Mucosa of stomach (tissue), 1 donor: Measurements from ENCODE around the gene AGT.

Experiments
- H3K27me3 ChIP-seq: one replicate; pipeline ENCODE4 v1.7.0; 2013; ENCODE audit warnings: mild to moderate bottlenecking, low read length; ENCODE audit not compliant: control insufficient read depth, insufficient read depth
- H3K36me3 ChIP-seq: one replicate; pipeline ENCODE4 v1.7.0; 2013; ENCODE audit warnings: low read length; ENCODE audit not compliant: control insufficient read depth, insufficient read depth
- H3K4me1 ChIP-seq: one replicate; pipeline ENCODE4 v1.7.0; 2013; ENCODE audit warnings: mild to moderate bottlenecking, low read length; ENCODE audit not compliant: control insufficient read depth, insufficient read depth
- H3K4me3 ChIP-seq: one replicate; pipeline ENCODE4 v1.7.0; 2013; ENCODE audit warnings: low read length
- H3K9ac ChIP-seq: one replicate; pipeline ENCODE4 v1.7.0; 2013; ENCODE audit warnings: mild to moderate bottlenecking, low read length, moderate library complexity
- H3K9me3 ChIP-seq: one replicate; pipeline ENCODE4 v1.7.0; 2013; ENCODE audit warnings: mild to moderate bottlenecking, low read length, moderate library complexity; ENCODE audit not compliant: control insufficient read depth
- donor health status: Pancreatic carcinoma.

The AGT gene

GRCh38 chr1:230713915-230714764, at the start of gene AGT:
TSS of gene AGT (minus strand) at chr1:230714122. CDS start at chr1:230710823, 3,299 bp downstream.
- Histone ChIP-seq H3K27me3 (no peaks in the 10 kb centered on the region), H3K9me3 (no peaks in the 10 kb centered on the region), H3K4me1 (no peaks in the 10 kb centered on the region), H3K4me3 (no peak within 1 kb of the TSS), H3K36me3 (no peaks in the 10 kb centered on the region), H3K9ac (no peak within 1 kb of the TSS)

GRCh38 chr1:230761443-230762167, 47.7 kb upstream of the AGT start:
- Histone ChIP-seq H3K4me1 (no peaks in the 10 kb centered on the region), H3K9ac (no peak overlapping the region), H3K36me3 (peaks cover 19% of the 10 kb centered on the region), H3K9me3 (no peaks in the 10 kb centered on the region), H3K4me3 (no peak overlapping the region), H3K27me3 (no peaks in the 10 kb centered on the region)

- Histone ChIP-seq H3K36me3 (peaks cover 19% of the 10 kb centered on the region), H3K4me1 (no peaks in the 10 kb centered on the region), H3K4me3 (no peak overlapping the region), H3K9me3 (no peaks in the 10 kb centered on the region), H3K27me3 (no peaks in the 10 kb centered on the region), H3K9ac (no peak overlapping the region)
Measured at GRCh38 chr1:230760360-230760827, 46.5 kb upstream of the AGT start.

GRCh38 chr1:230759369-230760065, 45.6 kb upstream of the AGT start:
- peaks cover 23% of the 10 kb centered on the region for H3K36me3 ChIP-seq
- H3K9me3 ChIP-seq = no peaks in the 10 kb centered on the region
- no peak overlapping the region for H3K4me3 ChIP-seq

GRCh38 chr1:230758709-230759368, 44.9 kb upstream of the AGT start:
- no peak overlapping the region for H3K4me3 ChIP-seq
- no peaks in the 10 kb centered on the region for H3K27me3 ChIP-seq
- peaks cover 10% of the 10 kb centered on the region for H3K4me1 ChIP-seq
- peaks cover 22% of the 10 kb centered on the region for H3K36me3 ChIP-seq
- H3K9me3 ChIP-seq = no peaks in the 10 kb centered on the region
- H3K9ac ChIP-seq = no peak overlapping the region

More at GRCh38 chr1:230759369-230760065, 45.6 kb upstream of the AGT start:
- Histone ChIP-seq H3K9ac (no peak overlapping the region), H3K27me3 (no peaks in the 10 kb centered on the region), H3K4me1 (peaks cover 7% of the 10 kb centered on the region)

GRCh38 chr1:230757856-230758708, 44.2 kb upstream of the AGT start:
- Histone ChIP-seq H3K4me1 (peaks cover 18% of the 10 kb centered on the region), H3K9ac (no peak overlapping the region), H3K9me3 (no peaks in the 10 kb centered on the region), H3K4me3 (no peak overlapping the region), H3K36me3 (peaks cover 18% of the 10 kb centered on the region), H3K27me3 (no peaks in the 10 kb centered on the region)

GRCh38 chr1:230754796-230755195, 40.9 kb upstream of the AGT start:
- no peak overlapping the region for H3K4me3 ChIP-seq
- peak overlapping the region; percentile 27 for H3K9ac ChIP-seq
- H3K4me1 ChIP-seq = peaks cover 48% of the 10 kb centered on the region
- H3K9me3 ChIP-seq = no peaks in the 10 kb centered on the region
- H3K36me3 ChIP-seq = peaks cover 3% of the 10 kb centered on the region
- H3K27me3 ChIP-seq = no peaks in the 10 kb centered on the region

- Histone ChIP-seq H3K4me3 (no peak overlapping the region), H3K9me3 (no peaks in the 10 kb centered on the region), H3K9ac (peak overlapping the region; percentile 56), H3K4me1 (peaks cover 58% of the 10 kb centered on the region), H3K36me3 (peaks cover 3% of the 10 kb centered on the region), H3K27me3 (no peaks in the 10 kb centered on the region)
Measured at GRCh38 chr1:230753586-230754251, 39.8 kb upstream of the AGT start.

GRCh38 chr1:230753191-230753585, 39.3 kb upstream of the AGT start:
- H3K9me3 ChIP-seq = no peaks in the 10 kb centered on the region
- no peak overlapping the region for H3K4me3 ChIP-seq
- peak overlapping the region; percentile 56 for H3K9ac ChIP-seq
- peaks cover 3% of the 10 kb centered on the region for H3K36me3 ChIP-seq
- peaks cover 58% of the 10 kb centered on the region for H3K4me1 ChIP-seq
- no peaks in the 10 kb centered on the region for H3K27me3 ChIP-seq

- Histone ChIP-seq H3K9ac (peak overlapping the region; percentile 56), H3K4me3 (no peak overlapping the region), H3K36me3 (peaks cover 3% of the 10 kb centered on the region), H3K9me3 (no peaks in the 10 kb centered on the region), H3K4me1 (peaks cover 58% of the 10 kb centered on the region), H3K27me3 (no peaks in the 10 kb centered on the region)
Measured at GRCh38 chr1:230752407-230752806, 38.5 kb upstream of the AGT start.
